ENCODE data around the gene RARG.

Gene RARG

GRCh38 chr12:53244337-53244736, 12.3 kb upstream of the RARG start:
- H3K4me1 ChIP-seq (ENCODE audit: control insufficient read depth in 1 of 2, insufficient read depth in 2 of 2, low read length in 2 of 2) = no peaks in the 10 kb centered on the region
- no peaks in the 10 kb centered on the region for H3K9me3 ChIP-seq (ENCODE audit: control insufficient read depth in 1 of 2, low read length in 2 of 2)
- peaks cover 0 to 9% of the 10 kb centered on the region in 2 donors for H3K27me3 ChIP-seq (ENCODE audit: control insufficient read depth in 1 of 2, insufficient read depth in 2 of 2, low read length in 2 of 2)
- H3K36me3 ChIP-seq (ENCODE audit: control insufficient read depth in 1 of 2, insufficient read depth in 2 of 2, low read length in 2 of 2) = no peaks in the 10 kb centered on the region
- H3K4me3 ChIP-seq (ENCODE audit: low read depth in 1 of 2, low read length in 2 of 2) = no peak overlapping the region
- H3K27ac ChIP-seq (ENCODE audit: low read depth, low read length) = no peak overlapping the region
- no peak overlapping the region for H3K9ac ChIP-seq (ENCODE audit: low read depth in 1 of 2, low read length in 2 of 2)

- no peaks in the 10 kb centered on the region for H3K4me1 ChIP-seq (ENCODE audit: control insufficient read depth in 1 of 2, insufficient read depth in 2 of 2, low read length in 2 of 2)
- H3K27ac ChIP-seq (ENCODE audit: low read depth, low read length) = no peak overlapping the region
- no peak overlapping the region for H3K4me3 ChIP-seq (ENCODE audit: low read depth in 1 of 2, low read length in 2 of 2)
- no peaks in the 10 kb centered on the region for H3K36me3 ChIP-seq (ENCODE audit: control insufficient read depth in 1 of 2, insufficient read depth in 2 of 2, low read length in 2 of 2)
- peaks cover 4 to 9% of the 10 kb centered on the region in 2 donors for H3K27me3 ChIP-seq (ENCODE audit: control insufficient read depth in 1 of 2, insufficient read depth in 2 of 2, low read length in 2 of 2)
- H3K9me3 ChIP-seq (ENCODE audit: control insufficient read depth in 1 of 2, low read length in 2 of 2) = no peaks in the 10 kb centered on the region
- H3K9ac ChIP-seq (ENCODE audit: low read depth in 1 of 2, low read length in 2 of 2) = no peak overlapping the region
Observed at GRCh38 chr12:53241623-53242412, 9.8 kb upstream of the RARG start.

- Histone ChIP-seq H3K36me3 (ENCODE audit: control insufficient read depth in 1 of 2, insufficient read depth in 2 of 2, low read length in 2 of 2) (no peaks in the 10 kb centered on the region), H3K4me3 (ENCODE audit: low read depth in 1 of 2, low read length in 2 of 2) (no peak overlapping the region), H3K27me3 (ENCODE audit: control insufficient read depth in 1 of 2, insufficient read depth in 2 of 2, low read length in 2 of 2) (peaks cover 6 to 9% of the 10 kb centered on the region in 2 donors)
Observed at GRCh38 chr12:53239643-53240258, 7.7 kb upstream of the RARG start.

GRCh38 chr12:53236443-53237111, 4.6 kb upstream of the RARG start:
- Histone ChIP-seq H3K27ac (ENCODE audit: low read depth, low read length) (no peak overlapping the region), H3K36me3 (ENCODE audit: control insufficient read depth in 1 of 2, insufficient read depth in 2 of 2, low read length in 2 of 2) (no peaks in the 10 kb centered on the region), H3K4me3 (ENCODE audit: low read depth in 1 of 2, low read length in 2 of 2) (no peak overlapping the region), H3K9ac (ENCODE audit: low read depth in 1 of 2, low read length in 2 of 2) (no peak overlapping the region), H3K9me3 (ENCODE audit: control insufficient read depth in 1 of 2, low read length in 2 of 2) (no peaks in the 10 kb centered on the region), H3K27me3 (ENCODE audit: control insufficient read depth in 1 of 2, insufficient read depth in 2 of 2, low read length in 2 of 2) (peaks cover 4 to 10% of the 10 kb centered on the region in 2 donors), H3K4me1 (ENCODE audit: control insufficient read depth in 1 of 2, insufficient read depth in 2 of 2, low read length in 2 of 2) (peaks cover 19 to 20% of the 10 kb centered on the region in 2 donors)

More at GRCh38 chr12:53239643-53240258, 7.7 kb upstream of the RARG start:
- Histone ChIP-seq H3K4me1 (ENCODE audit: control insufficient read depth in 1 of 2, insufficient read depth in 2 of 2, low read length in 2 of 2) (no peaks in the 10 kb centered on the region), H3K9ac (ENCODE audit: low read depth in 1 of 2, low read length in 2 of 2) (no peak overlapping the region), H3K27ac (ENCODE audit: low read depth, low read length) (no peak overlapping the region), H3K9me3 (ENCODE audit: control insufficient read depth in 1 of 2, low read length in 2 of 2) (no peaks in the 10 kb centered on the region)

- no peak overlapping the region for H3K27ac ChIP-seq (ENCODE audit: low read depth, low read length)
- no peaks in the 10 kb centered on the region for H3K9me3 ChIP-seq (ENCODE audit: control insufficient read depth in 1 of 2, low read length in 2 of 2)
- H3K36me3 ChIP-seq (ENCODE audit: control insufficient read depth in 1 of 2, insufficient read depth in 2 of 2, low read length in 2 of 2) = no peaks in the 10 kb centered on the region
- peaks cover 7 to 10% of the 10 kb centered on the region in 2 donors for H3K27me3 ChIP-seq (ENCODE audit: control insufficient read depth in 1 of 2, insufficient read depth in 2 of 2, low read length in 2 of 2)
- peaks cover 26% of the 10 kb centered on the region in 2 donors for H3K4me1 ChIP-seq (ENCODE audit: control insufficient read depth in 1 of 2, insufficient read depth in 2 of 2, low read length in 2 of 2)
- H3K9ac ChIP-seq (ENCODE audit: low read depth in 1 of 2, low read length in 2 of 2) = no peak overlapping the region
- no peak overlapping the region for H3K4me3 ChIP-seq (ENCODE audit: low read depth in 1 of 2, low read length in 2 of 2)
Observed at GRCh38 chr12:53235742-53236442, 3.9 kb upstream of the RARG start.

GRCh38 chr12:53235164-53235563, 3.2 kb upstream of the RARG start:
- Histone ChIP-seq H3K36me3 (ENCODE audit: control insufficient read depth in 1 of 2, insufficient read depth in 2 of 2, low read length in 2 of 2) (no peaks in the 10 kb centered on the region), H3K27ac (ENCODE audit: low read depth, low read length) (no peak overlapping the region), H3K9ac (ENCODE audit: low read depth in 1 of 2, low read length in 2 of 2) (no peak overlapping the region), H3K9me3 (ENCODE audit: control insufficient read depth in 1 of 2, low read length in 2 of 2) (no peaks in the 10 kb centered on the region), H3K4me1 (ENCODE audit: control insufficient read depth in 1 of 2, insufficient read depth in 2 of 2, low read length in 2 of 2) (peaks cover 28 to 30% of the 10 kb centered on the region in 2 donors), H3K4me3 (ENCODE audit: low read depth in 1 of 2, low read length in 2 of 2) (no peak overlapping the region), H3K27me3 (ENCODE audit: control insufficient read depth in 1 of 2, insufficient read depth in 2 of 2, low read length in 2 of 2) (peaks cover 7 to 10% of the 10 kb centered on the region in 2 donors)

- Histone ChIP-seq H3K9me3 (ENCODE audit: control insufficient read depth in 1 of 2, low read length in 2 of 2) (no peaks in the 10 kb centered on the region), H3K27me3 (ENCODE audit: control insufficient read depth in 1 of 2, insufficient read depth in 2 of 2, low read length in 2 of 2) (peaks cover 7 to 10% of the 10 kb centered on the region in 2 donors), H3K9ac (ENCODE audit: low read depth in 1 of 2, low read length in 2 of 2) (no peak overlapping the region), H3K36me3 (ENCODE audit: control insufficient read depth in 1 of 2, insufficient read depth in 2 of 2, low read length in 2 of 2) (no peaks in the 10 kb centered on the region), H3K4me1 (ENCODE audit: control insufficient read depth in 1 of 2, insufficient read depth in 2 of 2, low read length in 2 of 2) (peaks cover 28 to 30% of the 10 kb centered on the region in 2 donors), H3K4me3 (ENCODE audit: low read depth in 1 of 2, low read length in 2 of 2) (no peak overlapping the region), H3K27ac (ENCODE audit: low read depth, low read length) (no peak overlapping the region)
Observed at GRCh38 chr12:53234271-53234914, 2.4 kb upstream of the RARG start.

- H3K4me3 ChIP-seq (ENCODE audit: low read depth in 1 of 2, low read length in 2 of 2) = peak overlapping the region in 1 of 2 donors; percentile 10
- no peak overlapping the region for H3K27ac ChIP-seq (ENCODE audit: low read depth, low read length)
- peaks cover 28 to 30% of the 10 kb centered on the region in 2 donors for H3K4me1 ChIP-seq (ENCODE audit: control insufficient read depth in 1 of 2, insufficient read depth in 2 of 2, low read length in 2 of 2)
- H3K36me3 ChIP-seq (ENCODE audit: control insufficient read depth in 1 of 2, insufficient read depth in 2 of 2, low read length in 2 of 2) = no peaks in the 10 kb centered on the region
- H3K9ac ChIP-seq (ENCODE audit: low read depth in 1 of 2, low read length in 2 of 2) = no peak overlapping the region
- no peaks in the 10 kb centered on the region for H3K9me3 ChIP-seq (ENCODE audit: control insufficient read depth in 1 of 2, low read length in 2 of 2)
- peaks cover 7 to 10% of the 10 kb centered on the region in 2 donors for H3K27me3 ChIP-seq (ENCODE audit: control insufficient read depth in 1 of 2, insufficient read depth in 2 of 2, low read length in 2 of 2)
Observed at GRCh38 chr12:53233671-53234121, 1.7 kb upstream of the RARG start.

- H3K9me3 ChIP-seq (ENCODE audit: control insufficient read depth in 1 of 2, low read length in 2 of 2) = no peaks in the 10 kb centered on the region
- H3K4me1 ChIP-seq (ENCODE audit: control insufficient read depth in 1 of 2, insufficient read depth in 2 of 2, low read length in 2 of 2) = peaks cover 28 to 30% of the 10 kb centered on the region in 2 donors
- H3K9ac ChIP-seq (ENCODE audit: low read depth in 1 of 2, low read length in 2 of 2) = peak overlapping the region in 1 of 2 donors; percentile 15
- H3K4me3 ChIP-seq (ENCODE audit: low read depth in 1 of 2, low read length in 2 of 2) = peak overlapping the region; percentile 63 to 65
- H3K36me3 ChIP-seq (ENCODE audit: control insufficient read depth in 1 of 2, insufficient read depth in 2 of 2, low read length in 2 of 2) = no peaks in the 10 kb centered on the region
- H3K27me3 ChIP-seq (ENCODE audit: control insufficient read depth in 1 of 2, insufficient read depth in 2 of 2, low read length in 2 of 2) = peaks cover 7 to 10% of the 10 kb centered on the region in 2 donors
- H3K27ac ChIP-seq (ENCODE audit: low read depth, low read length) = no peak overlapping the region
Observed at GRCh38 chr12:53232646-53233461, 845 bp upstream of the RARG start.
